T-helper 22 cell (primary cell): ENCODE measurements around the gene KIF5C.
"Not testable (repeated sequence)": the region's sequence is repeated elsewhere in the genome, so short reads cannot be mapped to it uniquely, and the experiment has no call there.

Source experiments
- DNase-seq: peaks from one replicate; pipeline ENCODE4 v3.0.0-alpha.2; 2020; ENCODE audit warnings: low read depth

KIF5C gene

DNA sequence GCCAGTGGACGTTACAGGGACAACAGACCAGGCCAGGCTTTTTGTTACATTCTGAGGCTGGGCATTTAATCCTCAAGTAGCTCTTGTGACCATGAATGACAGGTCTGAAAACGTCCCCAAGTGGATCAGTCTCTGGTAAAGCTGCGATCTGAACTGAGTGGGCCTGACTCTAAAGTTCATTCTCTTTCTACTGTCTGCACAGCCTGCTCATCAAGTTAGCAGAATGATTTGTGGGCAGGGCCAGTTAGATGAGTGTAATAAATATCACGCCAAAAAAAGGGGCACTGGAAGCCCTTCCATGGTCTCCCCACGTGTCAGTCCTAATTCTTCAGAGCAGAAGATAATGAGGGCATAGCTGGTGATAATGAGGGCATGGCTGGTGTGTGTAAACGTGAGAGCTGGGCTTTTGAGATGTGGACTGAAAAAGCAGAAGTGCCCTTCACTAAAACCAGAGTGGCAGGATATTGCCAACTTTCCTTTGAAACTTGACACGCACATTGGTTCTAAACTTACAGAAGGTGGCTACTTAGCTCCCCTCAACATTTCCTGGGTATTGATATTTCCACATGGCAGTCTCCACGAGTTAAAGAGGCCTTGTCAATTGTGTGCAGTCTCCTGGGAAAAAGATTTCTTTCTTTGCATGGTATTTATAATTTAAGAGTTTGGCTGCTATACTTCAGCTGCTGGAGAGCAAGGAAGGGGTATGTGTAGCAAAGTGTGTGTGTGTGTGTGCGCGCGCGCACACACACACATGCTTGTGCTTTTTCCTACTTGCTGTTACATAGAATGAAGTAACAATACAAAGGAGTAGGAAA lies 90.8 kb downstream of the KIF5C start:
- no peak for DNase-seq

- DNase-seq: no peak
These were observed 91.4 kb downstream of the KIF5C start for GRCh38 chr2:148966438-148966758.

- DNase-seq: no peak
These were observed 92.0 kb downstream of the KIF5C start for GRCh38 chr2:148967056-148967455.

DNA sequence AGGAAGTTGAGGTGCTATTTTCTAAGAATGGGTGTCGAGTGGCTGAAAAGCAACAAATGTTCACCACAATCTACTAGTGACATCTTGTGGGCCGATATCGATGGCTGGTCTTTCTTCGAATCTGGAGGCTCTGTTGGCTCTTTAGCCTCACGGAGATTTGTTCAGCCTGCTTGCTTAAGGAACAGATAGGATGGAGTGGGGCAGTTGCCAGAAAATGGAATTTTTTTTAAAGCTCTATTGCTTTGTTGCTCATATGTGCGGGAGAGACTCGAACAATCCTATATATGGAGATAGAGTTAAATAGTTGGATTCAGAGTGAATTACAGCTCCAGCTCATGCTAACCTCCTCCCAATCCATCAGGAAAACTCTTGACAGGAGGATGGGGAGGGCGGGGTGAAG lies 92.6 kb downstream of the KIF5C start:
- no peak for DNase-seq

GRCh38 chr2:148968301-148968700 lies 93.3 kb downstream of the KIF5C start:
- DNase-seq: no peak

DNA sequence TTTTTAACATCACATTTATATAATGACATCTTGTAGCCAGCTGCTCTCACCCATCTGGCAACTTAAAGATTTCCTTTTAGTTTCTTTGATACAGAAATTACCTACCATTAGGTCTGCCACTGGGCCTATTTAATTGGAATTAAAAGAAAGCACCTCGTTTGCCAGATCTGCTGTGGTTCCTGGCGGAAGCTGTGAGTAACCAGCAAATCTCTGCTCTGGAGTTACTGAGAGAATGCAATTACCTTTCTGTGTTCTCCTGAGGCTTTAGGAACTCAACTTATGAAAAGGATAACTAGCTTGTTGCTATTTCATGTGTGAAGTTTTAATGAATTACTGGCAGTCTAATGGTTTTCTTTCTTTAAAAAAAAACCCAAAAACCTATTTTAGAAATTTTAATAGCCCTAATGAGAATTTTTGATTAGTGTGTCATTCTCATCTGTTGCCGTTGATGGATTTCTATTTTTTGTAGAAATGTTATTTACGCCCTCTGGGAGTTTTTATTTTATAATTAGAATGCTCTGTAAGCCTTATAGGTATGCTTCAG lies 93.8 kb downstream of the KIF5C start:
- no peak for DNase-seq

DNA sequence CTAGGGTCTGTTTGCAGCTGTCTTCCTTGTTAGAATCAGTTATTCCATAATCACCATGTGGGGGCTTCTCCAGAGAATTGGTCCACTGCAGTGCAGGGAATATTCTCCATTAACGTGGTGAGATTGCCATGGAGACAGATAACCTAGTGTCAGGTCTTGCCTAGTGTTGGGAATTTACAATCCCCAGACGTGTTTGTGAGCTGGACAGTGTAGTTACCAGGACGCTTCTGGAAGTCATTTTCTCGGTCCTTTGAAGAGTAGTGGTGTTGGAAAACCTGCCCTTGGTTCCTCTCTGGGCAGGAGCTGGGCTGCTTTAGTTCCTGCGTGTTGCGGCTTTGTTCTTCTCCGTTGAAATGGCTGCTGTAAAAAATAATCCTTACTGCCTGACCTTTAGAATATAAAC lies 94.6 kb downstream of the KIF5C start:
- no peak for DNase-seq

- DNase-seq: no peak
These were observed 95.4 kb downstream of the KIF5C start for GRCh38 chr2:148970385-148970784.

DNA sequence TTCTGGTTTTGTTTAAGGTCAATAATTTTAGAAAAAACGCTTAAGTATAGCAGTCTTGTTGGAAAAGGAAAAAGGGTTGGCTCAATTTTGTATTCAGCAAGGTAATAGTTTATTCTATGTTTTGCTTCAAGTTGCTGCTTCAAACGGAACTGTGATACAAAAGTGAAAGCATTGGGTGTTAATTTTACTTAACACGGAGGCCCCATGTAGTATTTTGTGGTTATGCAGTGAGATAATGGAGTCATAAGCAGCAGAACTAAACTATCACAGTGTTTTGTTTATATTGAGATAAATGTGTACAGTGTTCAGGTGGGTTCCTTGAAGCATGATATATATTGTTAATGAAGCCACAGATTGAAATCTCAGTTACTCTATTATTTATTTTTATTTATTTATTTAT lies 96.5 kb downstream of the KIF5C start:
- no peak for DNase-seq

- DNase-seq: no peak
These were observed 99.1 kb downstream of the KIF5C start for GRCh38 chr2:148974095-148974494.

- no peak for DNase-seq
These were observed 103.1 kb downstream of the KIF5C start for GRCh38 chr2:148978026-148978685.

DNA sequence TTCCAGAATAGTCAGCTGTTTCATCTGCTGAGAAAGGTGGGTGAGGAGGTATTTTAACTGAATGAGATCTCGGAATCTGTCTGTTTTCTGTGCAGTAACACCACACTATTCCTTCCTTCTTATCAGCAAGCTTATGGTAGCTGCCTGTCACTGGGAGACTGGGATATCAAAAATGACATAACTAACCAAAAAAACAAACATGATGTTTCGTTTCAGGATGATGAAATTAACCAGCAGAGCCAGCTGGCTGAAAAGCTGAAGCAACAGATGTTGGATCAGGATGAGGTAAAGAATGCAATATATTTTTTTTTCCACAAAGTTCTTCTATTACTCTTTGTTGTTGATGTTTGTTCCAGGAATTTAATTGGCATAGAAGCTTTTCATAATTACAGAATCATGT lies 103.7 kb downstream of the KIF5C start:
- no peak for DNase-seq

GRCh38 chr2:148979164-148979918 lies 104.3 kb downstream of the KIF5C start:
- no peak for DNase-seq

GRCh38 chr2:148979919-148980277 lies 104.9 kb downstream of the KIF5C start:
- no peak for DNase-seq

GRCh38 chr2:148980496-148980895 lies 105.5 kb downstream of the KIF5C start:
- not testable (repeated sequence) for DNase-seq

DNA sequence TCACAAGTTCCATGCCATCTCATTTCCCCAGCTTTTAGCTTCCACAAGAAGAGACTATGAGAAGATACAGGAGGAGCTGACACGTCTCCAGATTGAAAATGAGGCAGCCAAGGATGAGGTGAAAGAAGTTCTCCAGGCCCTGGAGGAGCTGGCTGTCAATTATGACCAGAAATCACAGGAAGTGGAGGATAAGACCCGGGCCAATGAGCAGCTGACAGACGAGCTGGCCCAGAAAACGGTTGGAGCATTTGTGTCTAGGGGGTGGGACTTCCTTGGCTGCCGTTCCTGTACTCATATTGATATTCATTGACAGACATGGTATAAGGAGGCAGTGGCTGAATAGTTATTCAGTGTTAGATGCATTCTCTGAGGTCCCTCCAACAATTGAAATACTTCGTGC lies 106.3 kb downstream of the KIF5C start:
- no peak for DNase-seq

- DNase-seq: no peak
These were observed 106.8 kb downstream of the KIF5C start for GRCh38 chr2:148981781-148982180.

DNA sequence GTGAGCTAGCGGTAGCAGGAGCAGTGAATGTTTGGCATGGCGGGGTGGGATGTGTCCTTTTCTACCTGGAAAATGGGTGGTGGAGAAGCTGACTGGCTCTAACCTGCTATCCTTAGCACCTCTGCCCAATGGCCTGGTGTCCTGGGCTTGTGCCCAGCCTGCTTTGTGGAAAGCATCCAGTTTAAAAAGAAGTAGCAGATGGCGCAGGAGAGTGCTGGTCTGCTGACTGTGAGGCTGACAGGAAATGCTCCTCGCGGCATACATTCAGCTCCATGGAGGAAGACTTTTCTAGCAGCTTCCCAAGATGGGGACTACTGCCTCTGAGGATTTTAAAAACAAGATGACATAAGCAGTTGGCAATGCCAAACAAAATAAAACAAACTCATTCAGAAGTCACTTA lies 107.3 kb downstream of the KIF5C start:
- no peak for DNase-seq

GRCh38 chr2:148983896-148984295 lies 108.9 kb downstream of the KIF5C start:
- DNase-seq: no peak

DNA sequence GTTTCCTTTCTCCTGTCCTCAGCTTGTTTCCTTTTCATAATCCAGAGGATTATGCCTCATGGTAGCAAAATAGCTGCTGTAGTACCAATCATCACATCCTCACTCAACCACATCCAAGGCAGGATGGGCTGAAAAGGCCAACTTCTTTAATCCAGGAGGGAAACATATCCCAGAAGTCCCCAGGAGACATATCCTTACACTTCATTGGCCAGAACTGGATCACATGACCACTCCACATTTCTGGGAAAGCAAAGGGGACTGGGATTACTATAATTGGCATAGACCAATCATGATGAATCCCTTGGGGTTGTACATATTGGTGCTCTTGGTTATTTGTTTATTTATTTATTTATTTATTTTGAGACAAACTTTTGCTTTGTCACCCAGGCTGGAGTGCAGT lies 109.4 kb downstream of the KIF5C start:
- no peak for DNase-seq

DNA sequence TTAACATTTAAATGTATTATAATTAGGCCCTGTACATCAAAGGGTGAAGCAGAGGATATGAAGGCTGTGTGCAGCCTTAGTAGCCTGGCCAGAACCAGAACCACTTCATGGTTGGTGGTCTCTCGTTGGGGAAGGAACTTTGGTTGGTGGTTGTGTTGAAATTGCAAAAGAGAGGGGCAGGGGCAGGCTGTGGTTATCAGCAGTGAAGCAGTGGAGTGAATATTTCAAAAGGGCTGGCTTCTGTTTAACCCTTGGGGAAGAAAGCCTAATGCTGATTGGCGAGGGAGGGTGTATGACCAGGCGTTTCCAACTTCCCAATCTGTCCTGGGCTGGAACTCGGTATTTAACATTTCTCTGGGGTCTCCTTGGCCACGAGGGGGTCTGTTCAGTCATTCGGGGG lies 112.3 kb downstream of the KIF5C start:
- DNase-seq: no peak

- DNase-seq: no peak
These were observed 113.3 kb downstream of the KIF5C start for GRCh38 chr2:148988337-148988736.

- DNase-seq: no peak
These were observed 115.0 kb downstream of the KIF5C start for GRCh38 chr2:148989882-148990493.
